B cell (primary cell): ENCODE results near the gene TRIOBP. TPM values are rescaled to one million over a fixed set of nuclear protein-coding genes. Genes with fewer than 3 reads are reported as not detected.

Source experiments
- ATAC-seq: fragments of 200-7000 bp; cut with Tn5 transposase; one replicate; pipeline ENCODE4 v1.10.0; 2021; ENCODE audit warnings: low read depth, mild to moderate bottlenecking, moderate number of reproducible peaks, moderate library complexity
- CTCF ChIA-PET: fragments of 350-600 bp; sonication (Branson Sonifier 250); formaldehyde crosslinking; loops from one replicate; lab custom pipeline; 2021; ENCODE audit warnings: antibody characterized with exemption, inconsistent platforms; lab: Charles Lee
- POLR2A ChIA-PET: fragments of 350-600 bp; sonication (Branson Sonifier 250); formaldehyde crosslinking; loops from one replicate; lab custom pipeline; 2021; ENCODE audit warnings: antibody characterized with exemption; lab: Charles Lee
- DNase-seq: peaks from one replicate; pipeline ENCODE4 v3.0.0; 2013
- H2AFZ ChIP-seq: 2 replicates; pipeline ENCODE4 v1.6.1; 2012; ENCODE audit warnings: mild to moderate bottlenecking, low read depth, low read length; ENCODE audit not compliant: insufficient read depth, poor library complexity, severe bottlenecking
- H3K27ac ChIP-seq, 2 donors: 1 replicate in 1 of 2; 2 replicates in 1 of 2; pipeline ENCODE4 v1.5.1; 2012 to 2013; ENCODE audit warnings: low read length in 2 of 2, mild to moderate bottlenecking in 2 of 2, moderate library complexity in 1 of 2
- H3K27me3 ChIP-seq, 4 experiments: fragments of 200-600 bp in 1 of 4; sonication (generic) in 1 of 4; replicated peaks in 1 of 4; 1 replicate in 2 of 4; 2 replicates in 2 of 4; pipeline versions ENCODE4 v1.6.1 to v1.7.0; 2013 to 2016; ENCODE audit warnings: low read length in 3 of 4, mild to moderate bottlenecking in 2 of 4, mixed read lengths in 1 of 4, moderate library complexity in 1 of 4; ENCODE audit not compliant: insufficient read depth in 4 of 4, control insufficient read depth in 3 of 4; ENCODE audit errors: control extremely low read depth in 1 of 4
- H3K36me3 ChIP-seq, 2 experiments: replicated peaks in 1 of 2; 1 replicate in 1 of 2; 2 replicates in 1 of 2; pipeline versions ENCODE4 v1.6.1 to v1.7.1; 2013; ENCODE audit warnings: low read length in 1 of 2; ENCODE audit not compliant: insufficient read depth in 2 of 2, control insufficient read depth in 1 of 2; ENCODE audit errors: control extremely low read depth in 1 of 2, extremely low read depth in 1 of 2
- H3K4me1 ChIP-seq, 2 donors: fragments of 200-600 bp in 1 of 2; sonication (generic) in 1 of 2; 1 replicate in 1 of 2; 2 replicates in 1 of 2; pipeline versions ENCODE4 v1.5.1 to v1.6.1; 2013 to 2017; ENCODE audit warnings: low read length in 2 of 2; ENCODE audit not compliant: control insufficient read depth in 2 of 2, insufficient read depth in 2 of 2
- H3K4me2 ChIP-seq: replicated peaks from 2 replicates; pipeline ENCODE3; 2012; ENCODE audit warnings: mild to moderate bottlenecking, low read depth, low read length; ENCODE audit not compliant: poor library complexity, severe bottlenecking
- H3K4me3 ChIP-seq, 5 experiments: fragments of 200-600 bp in 1 of 5; sonication (generic) in 1 of 5; 1 replicate in 3 of 5; 2 replicates in 2 of 5; pipeline versions ENCODE4 v1.5.1 to v1.7.0; 2011 to 2016; ENCODE audit warnings: low read length in 4 of 5, mild to moderate bottlenecking in 4 of 5, low read depth in 2 of 5, control low read depth in 1 of 5, moderate library complexity in 1 of 5; ENCODE audit not compliant: insufficient read depth in 1 of 5; ENCODE audit errors: control extremely low read depth in 1 of 5, extremely low read depth in 1 of 5
- H3K79me2 ChIP-seq: fragments of 200-600 bp; sonication (generic); one replicate; pipeline ENCODE4 v1.6.0; 2016; ENCODE audit warnings: low read length; ENCODE audit not compliant: control insufficient read depth, insufficient read depth
- H3K9ac ChIP-seq: fragments of 200-600 bp; sonication (generic); 2 replicates; pipeline ENCODE4 v1.6.1; 2017; ENCODE audit warnings: mild to moderate bottlenecking, low read length, moderate library complexity
- H3K9me3 ChIP-seq, 3 donors: one replicate each; pipeline versions ENCODE4 v1.6.1 to v1.7.1; 2013; ENCODE audit warnings: low read length in 2 of 3; ENCODE audit not compliant: control insufficient read depth in 2 of 3, insufficient read depth in 1 of 3; ENCODE audit errors: control extremely low read depth in 1 of 3
- H4K20me1 ChIP-seq: 2 replicates; pipeline ENCODE4 v1.6.0; 2012; ENCODE audit warnings: mild to moderate bottlenecking, low read length; ENCODE audit not compliant: insufficient read depth, control insufficient read depth, poor library complexity, severe bottlenecking
- H3K27ac Mint-ChIP-seq: one replicate; pipeline ENCODE4 v1.8.0; 2021; ENCODE audit warnings: mixed read lengths
- H3K27me3 Mint-ChIP-seq: one replicate; pipeline ENCODE4 v1.8.0; 2021; ENCODE audit warnings: mixed read lengths
- H3K4me1 Mint-ChIP-seq: one replicate; pipeline ENCODE4 v1.8.0; 2021; ENCODE audit warnings: mixed read lengths
- H3K4me3 Mint-ChIP-seq: one replicate; pipeline ENCODE4 v1.8.0; 2021; ENCODE audit warnings: mixed read lengths
- H3K9me3 Mint-ChIP-seq: one replicate; pipeline ENCODE4 v1.8.0; 2022; ENCODE audit warnings: mixed read lengths; ENCODE audit not compliant: insufficient read depth
- EZH2 ChIP-seq: IDR thresholded peaks from 2 replicates; pipeline ENCODE4 v1.6.1; 2012; ENCODE audit warnings: borderline replicate concordance, low read depth, mild to moderate bottlenecking, moderate library complexity, low read length; ENCODE audit not compliant: insufficient read depth, poor library complexity, severe bottlenecking
- WGBS: methylation state at CpG from one replicate; pipeline ENCODE4 v1.1.5; 2013; ENCODE audit warnings: missing lambda C conversion rate; ENCODE audit not compliant: insufficient coverage; 5-methylcytosine and 5-hydroxymethylcytosine counted together
- intact Hi-C: fragments of 100-400 bp; cut with micrococcal nuclease; formaldehyde crosslinking; loops from one replicate; pipeline ENCODE4 v1.10.0; 2022
- polyA plus RNA-seq: library from polyadenylated mRNA; depleted of rRNA; stranded (reverse); fragments of >200 nt; gene quantifications from 2 replicates; pipeline ENCODE4 v1.2.3, GENCODE V29; 2012
- total RNA-seq, 2 donors: library from RNA; stranded (reverse); fragments of 120-200 nt in 1 of 2; gene quantifications; 1 replicate in 1 of 2; 2 replicates in 1 of 2; pipeline versions ENCODE4 v1.2.3 to v1.2.4, GENCODE V29; 2013 to 2022
- TF ChIP-seq, protein P1 (sequence below): fragments of 200-600 bp; IDR thresholded peaks from one replicate; pipeline ENCODE4 v1.8.0; 2022; ENCODE audit warnings: antibody characterized with exemption, mild to moderate bottlenecking

TRIOBP gene
- total and polyA plus RNA-seq, 2 donors (not counting 1 experiment from before 2014, with no cell fraction given), result 26.8 to 47.5 TPM

DNA sequence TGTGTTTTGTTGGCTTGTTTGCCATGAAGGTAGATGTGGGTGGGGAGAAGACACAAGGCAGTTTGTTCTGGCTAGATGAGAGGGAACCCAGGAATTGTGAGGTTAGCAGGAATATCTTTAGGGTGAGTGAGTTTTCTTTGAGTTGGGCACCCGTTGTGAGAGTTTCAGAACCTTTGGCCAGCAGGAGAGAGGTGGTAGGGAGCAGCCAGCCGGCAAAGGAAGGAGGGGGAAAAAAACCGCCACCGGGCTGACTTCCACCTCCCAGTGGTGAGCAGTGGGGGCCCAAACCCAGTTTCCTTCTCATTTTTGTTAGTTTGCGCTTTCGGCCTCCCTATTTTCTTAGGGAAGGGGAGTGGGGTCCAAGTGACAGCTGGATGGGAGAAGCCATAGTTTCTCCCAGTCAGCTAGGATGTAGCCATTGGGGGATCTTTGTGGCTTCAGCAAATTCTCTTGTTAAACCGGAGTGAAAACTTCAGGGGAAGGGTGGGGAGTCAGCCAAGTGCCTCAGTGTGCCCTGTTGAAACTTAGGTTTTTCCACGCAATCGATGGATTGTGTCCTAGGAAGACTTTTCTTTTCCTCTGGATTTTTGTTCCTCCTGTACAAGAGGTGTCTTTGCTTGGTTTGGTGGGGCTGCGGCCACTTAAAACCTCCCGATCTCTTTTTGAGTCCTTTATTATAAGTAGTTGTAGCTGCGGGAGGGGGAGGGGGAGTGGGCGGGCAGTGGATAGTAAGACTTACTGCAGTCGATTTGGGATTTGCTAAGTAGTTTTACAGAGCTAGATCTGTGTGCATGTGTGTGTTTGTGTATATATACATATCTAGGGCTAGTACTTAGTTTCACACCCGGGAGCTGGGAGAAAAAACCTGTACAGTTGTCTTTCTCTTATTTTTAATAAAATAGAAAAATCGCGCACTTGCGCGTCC lies 109.8 kb downstream of the TRIOBP start:
- WGBS, result 2% methylated on average over 11 of the region's 19 CpGs
- intact Hi-C loops, result loop anchor here (1.0 kb wide), 1 partner anchor 38 kb away; the partner anchor contains the start of gene ANKRD54
- peaks cover 5% of the 10 kb centered on the region for H4K20me1 ChIP-seq
- H3K9ac ChIP-seq, result peak overlapping the region; percentile 66
- ATAC-seq, result no peak
- Mint-ChIP-seq H3K9me3 (no peaks in the 10 kb centered on the region), H3K4me1 (peaks cover 37% of the 10 kb centered on the region), H3K27me3 (peaks cover 56% of the 10 kb centered on the region), H3K4me3 (peak overlapping the region; percentile 77), H3K27ac (no peak overlapping the region)
- CTCF ChIA-PET, result interaction anchor here (3.6 to 4.1 kb wide), 2 partner anchors 11 to 56 kb away, joined by 24 to 30 read pairs; no protein-coding TSS in a partner anchor
- peaks cover 59 to 68% of the 10 kb centered on the region in 2 donors for H3K4me1 ChIP-seq
- H3K36me3 ChIP-seq, result no peaks in the 10 kb centered on the region
- H3K4me2 ChIP-seq, result peak overlapping the region; percentile 78
- H3K4me3 ChIP-seq, result peak overlapping the region in 1 of 5 experiments; percentile 61
- H2AFZ ChIP-seq, result no peak overlapping the region
- no peak overlapping the region for H3K27ac ChIP-seq
- no peaks in the 10 kb centered on the region for H3K79me2 ChIP-seq
- POLR2A ChIA-PET, result interaction anchor here (0.5 kb wide), 1 partner anchor 13 kb away, joined by 3 read pairs; no protein-coding TSS in a partner anchor
- DNase-seq, result peak; percentile 51
- H3K27me3 ChIP-seq, result peaks cover 0 to 92% (median 55%) of the 10 kb centered on the region in 4 experiments
- TF ChIP-seq, protein P1, sequence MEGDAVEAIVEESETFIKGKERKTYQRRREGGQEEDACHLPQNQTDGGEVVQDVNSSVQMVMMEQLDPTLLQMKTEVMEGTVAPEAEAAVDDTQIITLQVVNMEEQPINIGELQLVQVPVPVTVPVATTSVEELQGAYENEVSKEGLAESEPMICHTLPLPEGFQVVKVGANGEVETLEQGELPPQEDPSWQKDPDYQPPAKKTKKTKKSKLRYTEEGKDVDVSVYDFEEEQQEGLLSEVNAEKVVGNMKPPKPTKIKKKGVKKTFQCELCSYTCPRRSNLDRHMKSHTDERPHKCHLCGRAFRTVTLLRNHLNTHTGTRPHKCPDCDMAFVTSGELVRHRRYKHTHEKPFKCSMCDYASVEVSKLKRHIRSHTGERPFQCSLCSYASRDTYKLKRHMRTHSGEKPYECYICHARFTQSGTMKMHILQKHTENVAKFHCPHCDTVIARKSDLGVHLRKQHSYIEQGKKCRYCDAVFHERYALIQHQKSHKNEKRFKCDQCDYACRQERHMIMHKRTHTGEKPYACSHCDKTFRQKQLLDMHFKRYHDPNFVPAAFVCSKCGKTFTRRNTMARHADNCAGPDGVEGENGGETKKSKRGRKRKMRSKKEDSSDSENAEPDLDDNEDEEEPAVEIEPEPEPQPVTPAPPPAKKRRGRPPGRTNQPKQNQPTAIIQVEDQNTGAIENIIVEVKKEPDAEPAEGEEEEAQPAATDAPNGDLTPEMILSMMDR, result no peak
- TF ChIP-seq EZH2, result no peak
- peaks cover 0 to 39% (median 0%) of the 10 kb centered on the region in 3 donors for H3K9me3 ChIP-seq
